Measurements from ENCODE around the gene NAP1L4.

Gene NAP1L4

GRCh38 chr11:2992997-2993325 lies 832 bp upstream of the NAP1L4 start:
- no peak for TF ChIP-seq GATA3 (IDR thresholded peaks at IDR 0.05; ENCODE audit: low read depth, low read length)
- TF ChIP-seq GATA2 (IDR thresholded peaks at IDR 0.05; ENCODE audit: low read depth, low read length) = no peak

GRCh38 chr11:2991452-2992233 lies 486 bp downstream of the NAP1L4 start:
- TF ChIP-seq GATA2 (IDR thresholded peaks at IDR 0.05; ENCODE audit: low read depth, low read length) (no peak), GATA3 (IDR thresholded peaks at IDR 0.05; ENCODE audit: low read depth, low read length) (no peak)

- TF ChIP-seq GATA3 (IDR thresholded peaks at IDR 0.05; ENCODE audit: low read depth, low read length) (no peak), GATA2 (IDR thresholded peaks at IDR 0.05; ENCODE audit: low read depth, low read length) (no peak)
Measured at GRCh38 chr11:2990617-2991451, 1.3 kb downstream of the NAP1L4 start.

GRCh38 chr11:2989551-2989950 lies 2.6 kb downstream of the NAP1L4 start:
- no peak for TF ChIP-seq GATA2 (IDR thresholded peaks at IDR 0.05; ENCODE audit: low read depth, low read length)
- no peak for TF ChIP-seq GATA3 (IDR thresholded peaks at IDR 0.05; ENCODE audit: low read depth, low read length)

GRCh38 chr11:2989006-2989405 lies 3.1 kb downstream of the NAP1L4 start:
- TF ChIP-seq GATA3 (IDR thresholded peaks at IDR 0.05; ENCODE audit: low read depth, low read length) (no peak), GATA2 (IDR thresholded peaks at IDR 0.05; ENCODE audit: low read depth, low read length) (no peak)

- no peak for TF ChIP-seq GATA3 (IDR thresholded peaks at IDR 0.05; ENCODE audit: low read depth, low read length)
- no peak for TF ChIP-seq GATA2 (IDR thresholded peaks at IDR 0.05; ENCODE audit: low read depth, low read length)
Measured at GRCh38 chr11:2987881-2988861, 4.0 kb downstream of the NAP1L4 start.

- TF ChIP-seq GATA3 (IDR thresholded peaks at IDR 0.05; ENCODE audit: low read depth, low read length) (no peak), GATA2 (IDR thresholded peaks at IDR 0.05; ENCODE audit: low read depth, low read length) (no peak)
Measured at GRCh38 chr11:2983908-2984307, 8.2 kb downstream of the NAP1L4 start.

- TF ChIP-seq GATA2 (IDR thresholded peaks at IDR 0.05; ENCODE audit: low read depth, low read length) (no peak), GATA3 (IDR thresholded peaks at IDR 0.05; ENCODE audit: low read depth, low read length) (no peak)
Measured at GRCh38 chr11:2982214-2982613, 9.9 kb downstream of the NAP1L4 start.

- TF ChIP-seq GATA2 (IDR thresholded peaks at IDR 0.05; ENCODE audit: low read depth, low read length) (no peak), GATA3 (IDR thresholded peaks at IDR 0.05; ENCODE audit: low read depth, low read length) (no peak)
Measured at GRCh38 chr11:2981130-2981529, 11.0 kb downstream of the NAP1L4 start.

- TF ChIP-seq GATA3 (IDR thresholded peaks at IDR 0.05; ENCODE audit: low read depth, low read length) (no peak), GATA2 (IDR thresholded peaks at IDR 0.05; ENCODE audit: low read depth, low read length) (no peak)
Measured at GRCh38 chr11:2980168-2980840, 11.8 kb downstream of the NAP1L4 start.

- TF ChIP-seq GATA2 (IDR thresholded peaks at IDR 0.05; ENCODE audit: low read depth, low read length) = no peak
- TF ChIP-seq GATA3 (IDR thresholded peaks at IDR 0.05; ENCODE audit: low read depth, low read length) = no peak
Measured at GRCh38 chr11:2977113-2977512, 15.0 kb downstream of the NAP1L4 start.

GRCh38 chr11:2976294-2977063 lies 15.7 kb downstream of the NAP1L4 start:
- no peak for TF ChIP-seq GATA2 (IDR thresholded peaks at IDR 0.05; ENCODE audit: low read depth, low read length)
- no peak for TF ChIP-seq GATA3 (IDR thresholded peaks at IDR 0.05; ENCODE audit: low read depth, low read length)

GRCh38 chr11:2975594-2975993 lies 16.5 kb downstream of the NAP1L4 start:
- TF ChIP-seq GATA3 (IDR thresholded peaks at IDR 0.05; ENCODE audit: low read depth, low read length) (no peak), GATA2 (IDR thresholded peaks at IDR 0.05; ENCODE audit: low read depth, low read length) (no peak)
